ENCODE measurements around the gene IFIT1B. TPM values are rescaled to one million over a fixed set of nuclear protein-coding genes. Genes with fewer than 3 reads are reported as not detected.
"Not testable (repeated sequence)": the region's sequence is repeated elsewhere in the genome, so short reads cannot be mapped to it uniquely, and the experiment has no call there.

IFIT1B gene
- total RNA-seq, 2 experiments from 2014 or later = not detected

- H3K36me3 Mint-ChIP-seq (ENCODE audit: low read depth) = no peaks in the 10 kb centered on the region
These were observed 29.4 kb upstream of the IFIT1B start for GRCh38 chr10:89348481-89348880.

GRCh38 chr10:89348975-89349374 is 28.9 kb upstream of the IFIT1B start:
- peaks cover 15% of the 10 kb centered on the region for H3K4me1 Mint-ChIP-seq (ENCODE audit: low read depth)
- TF ChIP-seq CTCF (IDR thresholded peaks at IDR 0.05) = no peak
- intact Hi-C loops (cut with micrococcal nuclease) = no loop called here
- CTCF ChIA-PET = no interaction called here
- DNase-seq = no peak
- no peak for ATAC-seq
- H3K27ac Mint-ChIP-seq = no peak overlapping the region
- no peak overlapping the region for H3K4me3 Mint-ChIP-seq
- H3K27me3 Mint-ChIP-seq = peaks cover 30% of the 10 kb centered on the region
- POLR2A ChIA-PET = interaction anchor here (0.5 kb wide), 1 partner anchor 41 kb away, joined by 3 read pairs; no protein-coding TSS in a partner anchor
- peaks cover 2% of the 10 kb centered on the region for H3K9me3 Mint-ChIP-seq
- no peaks in the 10 kb centered on the region for H3K36me3 Mint-ChIP-seq (ENCODE audit: low read depth)

More at GRCh38 chr10:89348481-89348880, 29.4 kb upstream of the IFIT1B start:
- H3K4me1 Mint-ChIP-seq (ENCODE audit: low read depth) = peaks cover 15% of the 10 kb centered on the region
- POLR2A ChIA-PET = interaction anchor here (0.5 kb wide), 1 partner anchor 41 kb away, joined by 3 read pairs; no protein-coding TSS in a partner anchor
- intact Hi-C loops (cut with micrococcal nuclease) = no loop called here
- TF ChIP-seq CTCF (IDR thresholded peaks at IDR 0.05) = no peak
- no peak overlapping the region for H3K4me3 Mint-ChIP-seq
- H3K27ac Mint-ChIP-seq = no peak overlapping the region
- ATAC-seq = no peak
- H3K27me3 Mint-ChIP-seq = peaks cover 30% of the 10 kb centered on the region
- CTCF ChIA-PET = no interaction called here
- DNase-seq = no peak
- no peaks in the 10 kb centered on the region for H3K9me3 Mint-ChIP-seq

- H3K36me3 Mint-ChIP-seq (ENCODE audit: low read depth); H3K4me3 Mint-ChIP-seq; DNase-seq; POLR2A ChIA-PET; H3K9me3 Mint-ChIP-seq; ATAC-seq; H3K27ac Mint-ChIP-seq; intact Hi-C loops (cut with micrococcal nuclease): not testable (repeated sequence)
- Mint-ChIP-seq H3K4me1 (ENCODE audit: low read depth) (peaks cover 15% of the 10 kb centered on the region), H3K27me3 (peaks cover 29% of the 10 kb centered on the region)
- CTCF ChIA-PET = interaction anchor here (1.6 kb wide), 1 partner anchor 19 kb away, joined by 4 read pairs; no protein-coding TSS in a partner anchor
These were observed 27.1 kb upstream of the IFIT1B start for GRCh38 chr10:89350631-89351315.

GRCh38 chr10:89351412-89351779 is 26.5 kb upstream of the IFIT1B start:
- no peak overlapping the region for H3K4me3 Mint-ChIP-seq
- no peak overlapping the region for H3K27ac Mint-ChIP-seq
- ChIA-PET POLR2A (no interaction called here), CTCF (interaction anchor here (1.6 kb wide), 1 partner anchor 18 kb away, joined by 4 read pairs; no protein-coding TSS in a partner anchor)
- H3K27me3 Mint-ChIP-seq = peaks cover 29% of the 10 kb centered on the region
- intact Hi-C loops (cut with micrococcal nuclease) = no loop called here
- H3K36me3 Mint-ChIP-seq (ENCODE audit: low read depth) = no peaks in the 10 kb centered on the region
- H3K9me3 Mint-ChIP-seq = peaks cover 3% of the 10 kb centered on the region
- H3K4me1 Mint-ChIP-seq (ENCODE audit: low read depth) = peaks cover 17% of the 10 kb centered on the region
- peak; percentile 70 for ATAC-seq
- peak; percentile 34 for DNase-seq
- no peak for TF ChIP-seq CTCF (IDR thresholded peaks at IDR 0.05)

- DNase-seq = no peak
- Mint-ChIP-seq H3K27me3 (peaks cover 26% of the 10 kb centered on the region), H3K4me1 (ENCODE audit: low read depth) (peaks cover 17% of the 10 kb centered on the region), H3K36me3 (ENCODE audit: low read depth) (no peaks in the 10 kb centered on the region), H3K9me3 (peaks cover 3% of the 10 kb centered on the region), H3K4me3 (no peak overlapping the region), H3K27ac (no peak overlapping the region)
- ChIA-PET CTCF (interaction anchor here (0.8 to 1.6 kb wide), 2 partner anchors 18 to 50 kb away, joined by 3 to 4 read pairs; partner anchors contain the start of gene IFIT2), POLR2A (no interaction called here)
- intact Hi-C loops (cut with micrococcal nuclease) = no loop called here
- no peak for ATAC-seq
- TF ChIP-seq CTCF (IDR thresholded peaks at IDR 0.05) = no peak
These were observed 25.9 kb upstream of the IFIT1B start for GRCh38 chr10:89351780-89352597.

Data from activated CD8-positive, alpha-beta T cell treated with anti-CD3 and anti-CD28 coated beads for 36 hours (primary cell).